Gastroesophageal sphincter (tissue), 3 donors: ENCODE data around the gene FOSL1.

Source experiments
- CTCF ChIP-seq, 4 experiments: fragments of 200-600 bp in 2 of 4; fragments of 450-650 bp in 2 of 4; sonication (generic) in 1 of 4; IDR thresholded peaks; one replicate each; pipeline ENCODE4 v1.5.1; 2017 to 2019; ENCODE audit warnings: antibody characterized with exemption in 4 of 4, mild to moderate bottlenecking in 2 of 4, moderate library complexity in 2 of 4
- EP300 ChIP-seq: sonication (generic); formaldehyde crosslinking; IDR thresholded peaks from one replicate; pipeline ENCODE4 v1.6.1; 2017; ENCODE audit warnings: antibody characterized with exemption, mild to moderate bottlenecking
- POLR2A ChIP-seq, 2 donors: fragments of 450-650 bp; IDR thresholded peaks; one replicate each; pipeline ENCODE4 v1.6.1; 2017; ENCODE audit warnings: antibody characterized with exemption in 2 of 2, mild to moderate bottlenecking in 2 of 2, moderate library complexity in 1 of 2
- POLR2AphosphoS5 ChIP-seq: sonication (generic); formaldehyde crosslinking; IDR thresholded peaks from one replicate; pipeline ENCODE4 v1.6.1; 2017; ENCODE audit warnings: antibody characterized with exemption

- TF ChIP-seq POLR2AphosphoS5, result no peak
- TF ChIP-seq CTCF (IDR thresholded peaks at IDR 0.05), result no peak
- no peak for TF ChIP-seq POLR2A (IDR thresholded peaks at IDR 0.05)
- no peak for TF ChIP-seq EP300
These were observed 46.0 kb downstream of the FOSL1 start for GRCh38 chr11:65854161-65854592.
